Measurements from ENCODE around the gene UBB.

The UBB gene

GRCh38 chr17:16346721-16347271 lies 34.1 kb upstream of the UBB start:
- Histone ChIP-seq H3K4me3 (replicated peaks; ENCODE audit: insufficient read depth, low read length) (no peak overlapping the region), H3K27me3 (ENCODE audit: insufficient read depth, poor library complexity, severe bottlenecking) (no peaks in the 10 kb centered on the region), H3K27ac (replicated peaks) (no peak overlapping the region)
- no peak for DNase-seq (ENCODE audit: low read depth in 1 of 2, low spot score in 1 of 2)
- no peak for TF ChIP-seq POLR2AphosphoS5 (IDR thresholded peaks at IDR 0.05; ENCODE audit: low read depth)
- TF ChIP-seq CTCF (IDR thresholded peaks at IDR 0.05; ENCODE audit: insufficient read depth, low read length): no peak

- no peak for DNase-seq (ENCODE audit: low read depth in 1 of 2, low spot score in 1 of 2)
- no peaks in the 10 kb centered on the region for H3K27me3 ChIP-seq (ENCODE audit: insufficient read depth, poor library complexity, severe bottlenecking)
- H3K27ac ChIP-seq (replicated peaks): no peak overlapping the region
- TF ChIP-seq SPI1 (IDR thresholded peaks at IDR 0.05; ENCODE audit: borderline replicate concordance, low read depth): no peak
- no peak for TF ChIP-seq GABPA (IDR thresholded peaks at IDR 0.05; ENCODE audit: low read depth)
- no peak for TF ChIP-seq POLR2AphosphoS5 (IDR thresholded peaks at IDR 0.05; ENCODE audit: low read depth)
- no peak for TF ChIP-seq CTCF (IDR thresholded peaks at IDR 0.05; ENCODE audit: insufficient read depth, low read length)
- TF ChIP-seq REST (IDR thresholded peaks at IDR 0.05; ENCODE audit: insufficient replicate concordance, low read depth): no peak
- no peak overlapping the region for H3K4me3 ChIP-seq (replicated peaks; ENCODE audit: insufficient read depth, low read length)
These were observed 32.3 kb upstream of the UBB start for GRCh38 chr17:16348586-16348985.

- Histone ChIP-seq H3K27me3 (ENCODE audit: insufficient read depth, poor library complexity, severe bottlenecking) (no peaks in the 10 kb centered on the region), H3K4me3 (replicated peaks; ENCODE audit: insufficient read depth, low read length) (no peak overlapping the region), H3K27ac (replicated peaks) (no peak overlapping the region)
- no peak for DNase-seq (ENCODE audit: low read depth in 1 of 2, low spot score in 1 of 2)
- TF ChIP-seq POLR2AphosphoS5 (IDR thresholded peaks at IDR 0.05; ENCODE audit: low read depth): no peak
- TF ChIP-seq SPI1 (IDR thresholded peaks at IDR 0.05; ENCODE audit: borderline replicate concordance, low read depth): no peak
- no peak for TF ChIP-seq GABPA (IDR thresholded peaks at IDR 0.05; ENCODE audit: low read depth)
- TF ChIP-seq REST (IDR thresholded peaks at IDR 0.05; ENCODE audit: insufficient replicate concordance, low read depth): no peak
- no peak for TF ChIP-seq CTCF (IDR thresholded peaks at IDR 0.05; ENCODE audit: insufficient read depth, low read length)
These were observed 31.5 kb upstream of the UBB start for GRCh38 chr17:16349431-16349830.

- Histone ChIP-seq H3K27ac (replicated peaks) (peak overlapping the region; percentile 76), H3K27me3 (ENCODE audit: insufficient read depth, poor library complexity, severe bottlenecking) (no peaks in the 10 kb centered on the region), H3K4me3 (replicated peaks; ENCODE audit: insufficient read depth, low read length) (peak overlapping the region; percentile 59)
- no peak for DNase-seq (ENCODE audit: low read depth in 1 of 2, low spot score in 1 of 2)
- no peak for TF ChIP-seq SPI1 (IDR thresholded peaks at IDR 0.05; ENCODE audit: borderline replicate concordance, low read depth)
- no peak for TF ChIP-seq GABPA (IDR thresholded peaks at IDR 0.05; ENCODE audit: low read depth)
- no peak for TF ChIP-seq REST (IDR thresholded peaks at IDR 0.05; ENCODE audit: insufficient replicate concordance, low read depth)
- no peak for TF ChIP-seq CTCF (IDR thresholded peaks at IDR 0.05; ENCODE audit: insufficient read depth, low read length)
- TF ChIP-seq POLR2AphosphoS5 (IDR thresholded peaks at IDR 0.05; ENCODE audit: low read depth): no peak
These were observed 29.1 kb upstream of the UBB start for GRCh38 chr17:16351831-16352230.
